SU-DHL-6 (cell line): Measurements from ENCODE around the gene SDCCAG8.

Experiments used
- H2AFZ ChIP-seq: fragments of 200-600 bp; sonication (generic); 2 replicates; pipeline ENCODE4 v1.6.1; 2014; ENCODE audit warnings: low read depth, mild to moderate bottlenecking, moderate library complexity, mixed read lengths, antibody characterized with exemption, low read length; ENCODE audit not compliant: severe bottlenecking
- H3F3A ChIP-seq: fragments of 200-600 bp; shearing (Covaris generic); 2 replicates; pipeline ENCODE4 v1.6.0; 2016; ENCODE audit warnings: antibody characterized with exemption, mild to moderate bottlenecking; ENCODE audit not compliant: insufficient read depth
- H3K27ac ChIP-seq: fragments of 200-600 bp; sonication (generic); 2 replicates; pipeline ENCODE4 v1.5.1; 2016; ENCODE audit warnings: low read depth, mild to moderate bottlenecking, low read length, moderate library complexity, mixed read lengths
- H3K27me3 ChIP-seq: fragments of 200-600 bp; sonication (generic), shearing (Covaris generic); 2 replicates; pipeline ENCODE4 v1.6.0; 2014; ENCODE audit warnings: mild to moderate bottlenecking, low read length
- H3K36me3 ChIP-seq: fragments of 200-600 bp; sonication (generic); 2 replicates; pipeline ENCODE4 v1.6.1; 2014; ENCODE audit warnings: mild to moderate bottlenecking, low read length, mixed read lengths
- H3K4me2 ChIP-seq: fragments of 300-600, 200-600 bp; shearing (Covaris generic), sonication (generic); 2 replicates; pipeline ENCODE4 v1.6.0; 2014; ENCODE audit warnings: low read length, low read depth, mild to moderate bottlenecking; ENCODE audit not compliant: poor library complexity, severe bottlenecking
- H3K4me3 ChIP-seq: fragments of 200-600 bp; sonication (generic); 2 replicates; pipeline ENCODE4 v1.5.1; 2014; ENCODE audit warnings: antibody characterized with exemption, low read length, mild to moderate bottlenecking, mixed read lengths; ENCODE audit not compliant: insufficient read depth, poor library complexity, severe bottlenecking
- H3K79me2 ChIP-seq: fragments of 200-600 bp; sonication (generic); 2 replicates; pipeline ENCODE4 v1.6.1; 2014; ENCODE audit warnings: mild to moderate bottlenecking, low read length, moderate library complexity; ENCODE audit not compliant: insufficient read depth
- H3K9ac ChIP-seq: fragments of 200-600 bp; sonication (generic); 2 replicates; pipeline ENCODE4 v1.7.0; 2014; ENCODE audit warnings: mild to moderate bottlenecking, low read length
- H3K9me2 ChIP-seq: fragments of 200-600 bp; sonication (generic); replicated peaks from 2 replicates; pipeline ENCODE4 v1.6.1; 2014; ENCODE audit warnings: low read length; ENCODE audit not compliant: insufficient read depth
- H3K9me3 ChIP-seq: fragments of 200-600 bp; sonication (generic); 2 replicates; pipeline ENCODE4 v1.6.1; 2014; ENCODE audit warnings: low read length, mixed read lengths; ENCODE audit not compliant: insufficient read depth
- H4K20me1 ChIP-seq: fragments of 200-600 bp; sonication (generic); 2 replicates; pipeline ENCODE4 v1.6.1; 2014; ENCODE audit warnings: low read depth, mild to moderate bottlenecking, antibody characterized with exemption, low read length, moderate library complexity, mixed read lengths
- EZH2phosphoT487 ChIP-seq: fragments of 200-600 bp; sonication (generic), shearing (Covaris generic); conservative IDR thresholded peaks from 2 replicates; pipeline ENCODE4 v1.6.1; 2018; ENCODE audit warnings: mild to moderate bottlenecking, antibody characterized with exemption, low read length, moderate library complexity, mixed read lengths
- TF ChIP-seq, protein P1 (sequence below): fragments of 200-600 bp; sonication (generic); IDR thresholded peaks from one replicate; pipeline ENCODE4 v1.5.1; 2017; ENCODE audit warnings: antibody characterized with exemption, mild to moderate bottlenecking, low read length, moderate library complexity; ENCODE audit not compliant: insufficient read depth, poor library complexity, severe bottlenecking

The SDCCAG8 gene

GRCh38 chr1:243399561-243400155 is 143.8 kb downstream of the SDCCAG8 start:
- Histone ChIP-seq H4K20me1 (no peaks in the 10 kb centered on the region), H3K4me3 (no peak overlapping the region), H3K9me2 (no peaks in the 10 kb centered on the region), H2AFZ (no peak overlapping the region), H3K9ac (no peak overlapping the region), H3K4me2 (no peak overlapping the region), H3F3A (no peaks in the 10 kb centered on the region), H3K27me3 (no peaks in the 10 kb centered on the region), H3K9me3 (no peaks in the 10 kb centered on the region), H3K36me3 (no peaks in the 10 kb centered on the region), H3K79me2 (no peaks in the 10 kb centered on the region), H3K27ac (no peak overlapping the region)
- TF ChIP-seq, protein P1, sequence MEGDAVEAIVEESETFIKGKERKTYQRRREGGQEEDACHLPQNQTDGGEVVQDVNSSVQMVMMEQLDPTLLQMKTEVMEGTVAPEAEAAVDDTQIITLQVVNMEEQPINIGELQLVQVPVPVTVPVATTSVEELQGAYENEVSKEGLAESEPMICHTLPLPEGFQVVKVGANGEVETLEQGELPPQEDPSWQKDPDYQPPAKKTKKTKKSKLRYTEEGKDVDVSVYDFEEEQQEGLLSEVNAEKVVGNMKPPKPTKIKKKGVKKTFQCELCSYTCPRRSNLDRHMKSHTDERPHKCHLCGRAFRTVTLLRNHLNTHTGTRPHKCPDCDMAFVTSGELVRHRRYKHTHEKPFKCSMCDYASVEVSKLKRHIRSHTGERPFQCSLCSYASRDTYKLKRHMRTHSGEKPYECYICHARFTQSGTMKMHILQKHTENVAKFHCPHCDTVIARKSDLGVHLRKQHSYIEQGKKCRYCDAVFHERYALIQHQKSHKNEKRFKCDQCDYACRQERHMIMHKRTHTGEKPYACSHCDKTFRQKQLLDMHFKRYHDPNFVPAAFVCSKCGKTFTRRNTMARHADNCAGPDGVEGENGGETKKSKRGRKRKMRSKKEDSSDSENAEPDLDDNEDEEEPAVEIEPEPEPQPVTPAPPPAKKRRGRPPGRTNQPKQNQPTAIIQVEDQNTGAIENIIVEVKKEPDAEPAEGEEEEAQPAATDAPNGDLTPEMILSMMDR, result no peak
- no peak for TF ChIP-seq EZH2phosphoT487

GRCh38 chr1:243402868-243403267 is 147.0 kb downstream of the SDCCAG8 start:
- Histone ChIP-seq H3K27me3 (no peaks in the 10 kb centered on the region), H3K27ac (no peak overlapping the region), H3K9ac (no peak overlapping the region), H3K79me2 (no peaks in the 10 kb centered on the region), H3K36me3 (no peaks in the 10 kb centered on the region), H3K4me3 (no peak overlapping the region), H3K9me2 (no peaks in the 10 kb centered on the region), H4K20me1 (no peaks in the 10 kb centered on the region), H3K4me2 (no peak overlapping the region), H3K9me3 (no peaks in the 10 kb centered on the region), H3F3A (no peaks in the 10 kb centered on the region), H2AFZ (no peak overlapping the region)
- TF ChIP-seq EZH2phosphoT487, result no peak
- TF ChIP-seq, protein P1, result no peak

GRCh38 chr1:243406424-243406823 is 150.6 kb downstream of the SDCCAG8 start:
- Histone ChIP-seq H3K4me3 (no peak overlapping the region), H3K4me2 (no peak overlapping the region), H3K9ac (no peak overlapping the region), H2AFZ (no peak overlapping the region), H3K9me2 (no peaks in the 10 kb centered on the region), H3F3A (no peaks in the 10 kb centered on the region), H3K79me2 (no peaks in the 10 kb centered on the region), H3K27me3 (no peaks in the 10 kb centered on the region), H4K20me1 (no peaks in the 10 kb centered on the region), H3K36me3 (no peaks in the 10 kb centered on the region), H3K9me3 (no peaks in the 10 kb centered on the region), H3K27ac (no peak overlapping the region)
- TF ChIP-seq, protein P1, result no peak
- TF ChIP-seq EZH2phosphoT487, result no peak
